HCT116 (cell line): ENCODE results near the gene FBH1. TPM values are rescaled to one million over a fixed set of nuclear protein-coding genes. Genes with fewer than 3 reads are reported as not detected.

Source experiments
- ATAC-seq: fragments of 200-7000 bp; cut with Tn5 transposase; 2 replicates; pipeline ENCODE4 v1.9.1; 2020; ENCODE audit warnings: mild to moderate bottlenecking, moderate library complexity
- BruUV-seq: library from RNA; stranded (reverse); fragments of 400-500 nt; replicated peaks from 2 replicates; lab custom pipeline; 2021; lab: Mats Ljungman, UMichigan
- CTCF ChIA-PET: fragments of 300-600 bp; sonication (Branson Sonifier 250); formaldehyde crosslinking; loops from one replicate; lab custom pipeline; 2021; ENCODE audit warnings: antibody characterized with exemption; lab: Charles Lee
- POLR2A ChIA-PET: fragments of 300-600, 350-600 bp; sonication (Branson Sonifier 250); formaldehyde crosslinking; loops from one replicate; lab custom pipeline; 2021; ENCODE audit warnings: antibody characterized with exemption; lab: Charles Lee
- RAD21 ChIA-PET, 2 experiments: fragments of 300-600 bp; sonication (Branson Sonifier 250); formaldehyde crosslinking; loops; one replicate each; lab custom pipeline; 2023; ENCODE audit warnings: low total read pairs in 2 of 2; ENCODE audit not compliant: uncharacterized antibody in 2 of 2, unreplicated experiment in 2 of 2, low non-redundant PET in 1 of 2; lab: Charles Lee
- DNase-seq: peaks from one replicate; pipeline ENCODE4 v3.0.0-alpha.2; 2010; ENCODE audit warnings: low read depth, low spot score
- H2AFZ ChIP-seq: fragments of 200-600 bp; shearing (Covaris generic), sonication (generic); 2 replicates; pipeline ENCODE4 v1.6.1; 2017; ENCODE audit warnings: low read depth, mixed run types, mixed read lengths, antibody characterized with exemption, low read length; ENCODE audit not compliant: poor library complexity, severe bottlenecking
- H3K27ac ChIP-seq: 2 replicates; pipeline ENCODE4 v1.5.1; 2012; ENCODE audit warnings: low read depth, low read length
- H3K27me3 ChIP-seq: fragments of 200-600 bp; sonication (generic); 2 replicates; pipeline ENCODE4 v1.6.1; 2016; ENCODE audit warnings: mixed run types, low read length, mixed read lengths; ENCODE audit not compliant: insufficient read depth
- H3K36me3 ChIP-seq, 2 experiments: fragments of 200-500 bp in 1 of 2; fragments of 200-600 bp in 1 of 2; sonication (Bioruptor generic) in 1 of 2; sonication (generic) in 1 of 2; 2 replicates each; pipeline versions ENCODE4 v1.5.1 to v1.6.1; 2014 to 2016; ENCODE audit warnings: low read length in 2 of 2, inconsistent platforms in 1 of 2, mixed read lengths in 1 of 2, mixed run types in 1 of 2; ENCODE audit not compliant: insufficient read depth in 2 of 2, control insufficient read depth in 1 of 2
- H3K4me1 ChIP-seq, 2 experiments: fragments of 200-600 bp in 1 of 2; sonication (generic) in 1 of 2; 2 replicates each; pipeline versions ENCODE4 v1.5.1 to v1.6.1; 2012 to 2017; ENCODE audit warnings: low read length in 2 of 2, inconsistent platforms in 1 of 2, mild to moderate bottlenecking in 1 of 2, mixed read lengths in 1 of 2, mixed run types in 1 of 2, moderate library complexity in 1 of 2; ENCODE audit not compliant: insufficient read depth in 2 of 2, control insufficient read depth in 1 of 2
- H3K4me2 ChIP-seq: fragments of 200-600 bp; sonication (generic); 2 replicates; pipeline ENCODE4 v1.6.1; 2017; ENCODE audit warnings: mixed run types, low read length, mixed read lengths
- H3K4me3 ChIP-seq, 2 experiments: fragments of 200-600 bp in 1 of 2; sonication (generic) in 1 of 2; replicated peaks in 1 of 2; 2 replicates each; pipeline ENCODE4 v1.5.1; 2011 to 2016; ENCODE audit warnings: low read length in 2 of 2, control low read depth in 1 of 2, low read depth in 1 of 2, mild to moderate bottlenecking in 1 of 2, mixed read lengths in 1 of 2, mixed run types in 1 of 2
- H3K79me2 ChIP-seq: fragments of 200-600 bp; sonication (generic); 2 replicates; pipeline ENCODE4 v1.6.1; 2017; ENCODE audit warnings: mild to moderate bottlenecking, mixed run types, low read length, moderate library complexity, mixed read lengths; ENCODE audit not compliant: insufficient read depth
- H3K9ac ChIP-seq: fragments of 200-600 bp; sonication (generic); 2 replicates; pipeline ENCODE4 v1.6.1; 2016; ENCODE audit warnings: low read length, mixed read lengths
- H3K9me2 ChIP-seq: fragments of 200-600 bp; sonication (generic), shearing (Covaris generic); 2 replicates; pipeline ENCODE4 v1.6.1; 2017; ENCODE audit warnings: mixed run types, mild to moderate bottlenecking, moderate library complexity; ENCODE audit not compliant: insufficient read depth
- H3K9me3 ChIP-seq, 2 experiments: fragments of 200-500 bp in 1 of 2; fragments of 200-600 bp in 1 of 2; sonication (Bioruptor generic) in 1 of 2; sonication (generic) in 1 of 2; 2 replicates each; pipeline ENCODE4 v1.6.1; 2014 to 2017; ENCODE audit warnings: low read length in 2 of 2, mixed read lengths in 2 of 2, inconsistent platforms in 1 of 2, low read depth in 1 of 2, mild to moderate bottlenecking in 1 of 2, mixed run types in 1 of 2, moderate library complexity in 1 of 2; ENCODE audit not compliant: control insufficient read depth in 1 of 2, insufficient read depth in 1 of 2
- H4K20me1 ChIP-seq: fragments of 200-600 bp; sonication (generic), shearing (Covaris generic); 2 replicates; pipeline ENCODE4 v1.6.1; 2017; ENCODE audit warnings: mixed run types, mild to moderate bottlenecking, moderate library complexity; ENCODE audit not compliant: insufficient read depth
- ATF3 ChIP-seq: IDR thresholded peaks from 2 replicates; pipeline ENCODE4 v1.6.1; 2012
- CBX3 ChIP-seq: IDR thresholded peaks from 2 replicates; pipeline ENCODE4 v1.6.1; 2012; ENCODE audit warnings: low read depth
- CEBPB ChIP-seq: IDR thresholded peaks from 2 replicates; pipeline ENCODE4 v1.6.1; 2012; ENCODE audit warnings: low read depth
- EGR1 ChIP-seq: IDR thresholded peaks from 2 replicates; pipeline ENCODE4 v1.6.1; 2012; ENCODE audit warnings: low read depth
- ELF1 ChIP-seq: IDR thresholded peaks from 2 replicates; pipeline ENCODE4 v1.6.1; 2012; ENCODE audit warnings: low read depth, borderline replicate concordance
- FOSL1 ChIP-seq: IDR thresholded peaks from 2 replicates; pipeline ENCODE4 v1.6.1; 2012; ENCODE audit warnings: low read depth
- JUND ChIP-seq: IDR thresholded peaks from 2 replicates; pipeline ENCODE4 v1.6.1; 2012
- POLR2A ChIP-seq: IDR thresholded peaks from 2 replicates; pipeline ENCODE4 v1.7.0; 2011; ENCODE audit warnings: borderline replicate concordance; ENCODE audit not compliant: insufficient read depth, insufficient read length; ENCODE audit errors: extremely low read depth
- POLR2AphosphoS5 ChIP-seq: IDR thresholded peaks from 2 replicates; pipeline ENCODE4 v1.6.1; 2011; ENCODE audit warnings: mild to moderate bottlenecking, low read depth, low read length, moderate library complexity
- REST ChIP-seq: IDR thresholded peaks from 2 replicates; pipeline ENCODE4 v1.6.1; 2012; ENCODE audit warnings: low read depth
- SIN3A ChIP-seq: IDR thresholded peaks from 2 replicates; pipeline ENCODE4 v1.6.1; 2012; ENCODE audit warnings: low read depth
- SP1 ChIP-seq: IDR thresholded peaks from 2 replicates; pipeline ENCODE4 v1.6.1; 2012; ENCODE audit warnings: low read depth
- SRF ChIP-seq: IDR thresholded peaks from 2 replicates; pipeline ENCODE4 v1.6.1; 2012; ENCODE audit warnings: low read depth
- TCF7L2 ChIP-seq: IDR thresholded peaks from 2 replicates; pipeline ENCODE4 v1.7.0; 2011; ENCODE audit warnings: borderline replicate concordance, inconsistent platforms; ENCODE audit not compliant: insufficient read depth, insufficient read length; ENCODE audit errors: extremely low read depth
- ZFX ChIP-seq: fragments of 450-650 bp; IDR thresholded peaks from 2 replicates; pipeline ENCODE4 v1.6.1; 2017
- ZNF274 ChIP-seq: fragments of 200-500 bp; sonication (Bioruptor generic); IDR thresholded peaks from 2 replicates; pipeline ENCODE4 v1.6.1; 2014; ENCODE audit warnings: mild to moderate bottlenecking, low read depth, low read length, inconsistent platforms
- intact Hi-C: fragments of 100-400 bp; cut with micrococcal nuclease; formaldehyde crosslinking; loops from 2 replicates; pipeline ENCODE4 v1.10.0; 2022
- total RNA-seq: library from RNA; stranded (reverse); gene quantifications from one replicate; pipeline ENCODE4 v1.2.1, GENCODE V29; 2021; ENCODE audit not compliant: unreplicated experiment

FBH1 gene
- total RNA-seq, 1 experiment from 2014 or later = 70.2 TPM

- H3K9me2 ChIP-seq = no peaks in the 10 kb centered on the region
- H3K9ac ChIP-seq = no peak overlapping the region
- BruUV-seq = no TSS peak
- H3K4me1 ChIP-seq = no peaks in the 10 kb centered on the region
- H3K9me3 ChIP-seq = no peaks in the 10 kb centered on the region
- ATAC-seq (no peak), DNase-seq (no peak)
- H3K36me3 ChIP-seq = peaks cover 35 to 58% of the 10 kb centered on the region in 2 experiments; a peak in 3 of 4 replicates
- intact Hi-C loops = no loop called here
- RAD21 ChIA-PET = no interaction called here
- no peaks in the 10 kb centered on the region for H4K20me1 ChIP-seq
- no peaks in the 10 kb centered on the region for H3K27me3 ChIP-seq
- H3K79me2 ChIP-seq = no peaks in the 10 kb centered on the region
- CTCF ChIA-PET = no interaction called here
- TF ChIP-seq SRF = no peak
- no peak for TF ChIP-seq ZFX
- TF ChIP-seq POLR2AphosphoS5 = no peak
- no peak for TF ChIP-seq ELF1
- no peak for TF ChIP-seq FOSL1
- no peak for TF ChIP-seq JUND
- TF ChIP-seq CEBPB = no peak
- no peak for TF ChIP-seq ZNF274
- TF ChIP-seq POLR2A = no peak
- no peak for TF ChIP-seq EGR1
- no peak for TF ChIP-seq REST
- TF ChIP-seq SIN3A = no peak
- no peak for TF ChIP-seq ATF3
- TF ChIP-seq TCF7L2 = no peak
- TF ChIP-seq SP1 = no peak
- TF ChIP-seq CBX3 = no peak
- H3K27ac ChIP-seq = no peak overlapping the region
- no peak overlapping the region for H3K4me3 ChIP-seq
- no peak overlapping the region for H3K4me2 ChIP-seq
- POLR2A ChIA-PET = no interaction called here
- H2AFZ ChIP-seq = no peak overlapping the region
These were observed 21.6 kb downstream of the FBH1 start for GRCh38 chr10:5911670-5912069.
